Measurements from ENCODE around the gene PLPP7. TPM values are rescaled to one million over a fixed set of nuclear protein-coding genes. Genes with fewer than 3 reads are reported as not detected.
A peak's percentile ranks its signal among the peaks of the same experiment; 100 is the strongest.
"Not testable (repeated sequence)": the region's sequence is repeated elsewhere in the genome, so short reads cannot be mapped to it uniquely, and the experiment has no call there.

Gene PLPP7
- total and polyA plus RNA-seq, 11 donors = 56.1 to 293 (median 109) TPM

- H3K9me3 ChIP-seq = no peaks in the 10 kb centered on the region
- peaks cover 0 to 16% (median 8%) of the 10 kb centered on the region in 12 donors for H3K4me1 ChIP-seq
- no peak for TF ChIP-seq POLR2A (IDR thresholded peaks at IDR 0.05)
- TF ChIP-seq CTCF (IDR thresholded peaks at IDR 0.05) = no peak
- DNase-seq (no peak), ATAC-seq (no peak)
- no peaks in the 10 kb centered on the region for H3K27me3 ChIP-seq
- H3K36me3 ChIP-seq = no peaks in the 10 kb centered on the region
- H3K4me3 ChIP-seq = no peak overlapping the region
- WGBS, 4 donors = 78 to 86% (median 83%) methylated on average over 10 of the region's 10 CpGs
- H3K27ac ChIP-seq = no peak overlapping the region
- intact Hi-C loops (cut with DNase I) = loop anchor here in 4 of 10 donors (5.0 kb wide), 2 partner anchors 128 to 398 kb away; no protein-coding TSS in a partner anchor
Measured at GRCh38 chr9:131348631-131349521, 59.4 kb downstream of the PLPP7 start.

DNA sequence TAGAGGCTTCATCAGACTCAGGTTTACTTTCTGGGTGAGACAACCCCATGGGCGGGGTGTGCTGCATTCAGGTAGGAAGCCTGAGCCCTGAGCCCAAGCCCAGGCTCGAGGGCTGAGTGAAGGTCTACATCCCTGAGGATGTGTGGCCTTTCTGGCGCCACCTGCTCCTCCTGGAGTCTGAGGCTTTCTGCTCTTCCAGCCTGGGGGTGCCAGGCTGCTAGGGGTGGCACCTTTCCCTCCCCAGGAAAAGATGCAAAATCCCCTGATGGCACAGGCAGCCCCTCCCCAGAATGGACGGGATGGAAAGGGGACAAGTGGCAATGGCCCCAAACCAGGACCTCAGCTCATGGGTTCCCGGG, 60.0 kb downstream of the PLPP7 start:
- H3K4me1 ChIP-seq = peaks cover 0 to 16% (median 8%) of the 10 kb centered on the region in 12 donors
- no peaks in the 10 kb centered on the region for H3K36me3 ChIP-seq
- peak overlapping the region in 7 of 12 donors; percentile 26 to 49 (median 34) for H3K4me3 ChIP-seq
- DNase-seq = no peak
- intact Hi-C loops (cut with DNase I) = loop anchor here in 4 of 10 donors (5.0 kb wide), 2 partner anchors 128 to 398 kb away; no protein-coding TSS in a partner anchor
- H3K27me3 ChIP-seq = no peaks in the 10 kb centered on the region
- TF ChIP-seq POLR2A (IDR thresholded peaks at IDR 0.05) = no peak
- no peak for TF ChIP-seq CTCF (IDR thresholded peaks at IDR 0.05)
- no peak overlapping the region for H3K27ac ChIP-seq
- peak in 2 of 4 donors; percentile 8 to 17 for ATAC-seq
- 48 to 64% (median 55%) methylated on average over 5 of the region's 5 CpGs for WGBS, 4 donors
- H3K9me3 ChIP-seq = no peaks in the 10 kb centered on the region

DNA sequence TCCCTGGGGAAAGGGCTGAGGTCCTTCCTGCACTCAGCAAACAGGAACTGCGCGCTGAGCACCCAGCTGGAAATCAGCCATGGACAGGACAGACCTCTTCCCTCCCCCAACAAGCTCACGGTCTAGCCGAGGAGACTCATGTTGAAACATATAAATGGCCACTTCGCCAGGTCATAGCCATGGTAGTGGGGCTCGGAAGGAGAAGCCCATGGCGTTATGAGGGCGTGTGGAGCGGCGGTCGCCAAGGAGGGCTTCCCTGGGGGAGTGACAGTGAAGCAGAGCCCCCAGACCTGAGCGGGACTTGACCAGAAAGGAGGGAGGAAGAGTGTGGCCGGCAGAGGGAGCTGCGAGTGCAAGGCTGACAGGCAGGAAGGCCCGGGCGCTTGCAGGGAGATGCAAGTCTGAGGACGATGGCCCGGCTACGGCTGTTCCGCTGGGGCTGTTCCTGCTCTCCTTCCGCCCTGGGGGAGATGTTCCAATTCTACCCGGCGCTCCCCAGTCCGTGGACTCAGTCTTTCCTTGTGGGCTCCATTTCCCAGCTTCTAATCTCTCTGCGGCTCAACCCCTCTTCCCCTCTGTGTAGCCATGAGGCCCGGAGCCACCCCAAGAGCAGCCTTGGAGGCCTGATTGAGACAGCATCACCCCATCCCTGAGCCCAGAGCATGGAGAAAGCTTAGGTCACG, 60.5 kb downstream of the PLPP7 start:
- peak; percentile 77 to 95 (median 88) for TF ChIP-seq CTCF (IDR thresholded peaks at IDR 0.05)
- no peak for TF ChIP-seq POLR2A (IDR thresholded peaks at IDR 0.05)
- Histone ChIP-seq H3K9me3 (no peaks in the 10 kb centered on the region), H3K36me3 (no peaks in the 10 kb centered on the region), H3K4me3 (peak overlapping the region in 10 of 12 donors; percentile 8 to 49 (median 33)), H3K27me3 (no peaks in the 10 kb centered on the region), H3K4me1 (peaks cover 0 to 16% (median 8%) of the 10 kb centered on the region in 12 donors), H3K27ac (peak overlapping the region in 1 of 12 donors; percentile 3)
- peak; percentile 87 to 97 (median 96) for ATAC-seq
- DNase-seq = peak; percentile 87 to 96 (median 92)
- intact Hi-C loops (cut with DNase I) = loop anchor here in 8 of 10 donors (2.0 to 10.0 kb wide), 6 partner anchors 75 to 397 kb away; partner anchors contain the start of gene RAPGEF1 (in 1 of the 8)
- WGBS, 4 donors = 8 to 9% (median 9%) methylated on average over 26 to 27 of the region's 27 CpGs

- WGBS, 4 donors = 54 to 67% (median 63%) methylated on average over 5 to 6 of the region's 6 CpGs
- not testable (repeated sequence) for H3K9me3 ChIP-seq, H3K36me3 ChIP-seq, H3K27me3 ChIP-seq, H3K4me3 ChIP-seq
- peak; percentile 52 to 86 (median 76) for ATAC-seq
- intact Hi-C loops (cut with DNase I) = loop anchor here in 1 of 10 donors (10.0 kb wide), 1 partner anchor 388 kb away; the partner anchor contains the start of gene RAPGEF1
- peak in 1 of 5 donors; percentile 1 for DNase-seq
- H3K27ac ChIP-seq = peak overlapping the region in 1 of 12 donors; percentile 67
- peaks cover 0 to 19% (median 2%) of the 10 kb centered on the region in 12 donors for H3K4me1 ChIP-seq
Measured at GRCh38 chr9:131356479-131356878, 67.0 kb downstream of the PLPP7 start.

All from heart left ventricle (tissue), 16 donors.